GM23338 (cell line): ENCODE data around the gene AQP3. TPM values are rescaled to one million over a fixed set of nuclear protein-coding genes. Genes with fewer than 3 reads are reported as not detected.

Experiments
- ATAC-seq: fragments of 200-7000 bp; cut with Tn5 transposase; 3 replicates; pipeline ENCODE4 v1.9.1; 2020
- DNase-seq: peaks from one replicate; pipeline ENCODE4 v3.0.0-alpha.2; 2015; ENCODE audit warnings: low spot score
- H2AFZ ChIP-seq: fragments of 200-600 bp; sonication (generic); 2 replicates; pipeline ENCODE4 v1.8.0; 2016; ENCODE audit warnings: antibody characterized with exemption, mild to moderate bottlenecking, moderate library complexity
- H3F3A ChIP-seq: fragments of 200-600 bp; sonication (generic); replicated peaks from 2 replicates; pipeline ENCODE4 v1.8.0; 2017; ENCODE audit warnings: antibody characterized with exemption, mixed run types, low read depth
- H3K27ac ChIP-seq: fragments of 200-600 bp; sonication (generic); 2 replicates; pipeline ENCODE4 v1.6.1; 2016; ENCODE audit warnings: low read depth
- H3K27me3 ChIP-seq: fragments of 200-600 bp; sonication (generic); 2 replicates; pipeline ENCODE4 v1.8.0; 2016; ENCODE audit warnings: mild to moderate bottlenecking, mixed run types, moderate library complexity; ENCODE audit not compliant: insufficient read depth
- H3K36me3 ChIP-seq: fragments of 200-600 bp; sonication (generic); 2 replicates; pipeline ENCODE4 v1.8.0; 2016; ENCODE audit warnings: mild to moderate bottlenecking; ENCODE audit not compliant: insufficient read depth
- H3K4me1 ChIP-seq: fragments of 200-600 bp; sonication (generic); 2 replicates; pipeline ENCODE4 v1.8.0; 2016; ENCODE audit warnings: mild to moderate bottlenecking, moderate library complexity; ENCODE audit not compliant: insufficient read depth
- H3K4me2 ChIP-seq: fragments of 200-600 bp; sonication (generic); 2 replicates; pipeline ENCODE4 v1.7.1; 2017; ENCODE audit warnings: mixed run types
- H3K4me3 ChIP-seq: fragments of 200-600 bp; sonication (generic); 2 replicates; pipeline ENCODE4 v1.6.1; 2016; ENCODE audit warnings: mixed run types
- H3K79me2 ChIP-seq: fragments of 200-600 bp; sonication (generic); replicated peaks from 2 replicates; pipeline ENCODE4 v1.8.0; 2017; ENCODE audit warnings: mild to moderate bottlenecking; ENCODE audit not compliant: insufficient read depth
- H3K9me2 ChIP-seq: fragments of 200-600 bp; sonication (generic); 2 replicates; pipeline ENCODE4 v1.8.0; 2017; ENCODE audit not compliant: insufficient read depth
- H4K20me1 ChIP-seq: fragments of 200-600 bp; sonication (generic); replicated peaks from 2 replicates; pipeline ENCODE4 v1.8.0; 2017; ENCODE audit warnings: mild to moderate bottlenecking; ENCODE audit not compliant: insufficient read depth
- H3K27ac Mint-ChIP-seq: 2 replicates; pipeline ENCODE4 v1.8.0; 2020; ENCODE audit warnings: inconsistent platforms, mild to moderate bottlenecking, moderate library complexity, mixed read lengths
- H3K27me3 Mint-ChIP-seq: 3 replicates; pipeline ENCODE4 v1.8.0; 2022; ENCODE audit warnings: low read depth, mild to moderate bottlenecking, moderate library complexity, mixed read lengths, inconsistent platforms; ENCODE audit not compliant: insufficient read depth, poor library complexity
- H3K36me3 Mint-ChIP-seq: 3 replicates; pipeline ENCODE4 v1.8.0; 2021; ENCODE audit warnings: low read depth, mild to moderate bottlenecking, inconsistent platforms, moderate library complexity, mixed read lengths
- H3K4me1 Mint-ChIP-seq: 3 replicates; pipeline ENCODE4 v1.8.0; 2020; ENCODE audit warnings: mild to moderate bottlenecking, inconsistent platforms, mixed read lengths
- H3K4me3 Mint-ChIP-seq: 3 replicates; pipeline ENCODE4 v1.8.0; 2021; ENCODE audit warnings: moderate library complexity, mild to moderate bottlenecking, inconsistent platforms, mixed read lengths
- H3K9me3 Mint-ChIP-seq: 3 replicates; pipeline ENCODE4 v1.8.0; 2020; ENCODE audit warnings: moderate library complexity, mild to moderate bottlenecking, inconsistent platforms, mixed read lengths
- CREB1 ChIP-seq: fragments of 250-450 bp; sonication (Bioruptor Pico); IDR thresholded peaks from 2 replicates; pipeline ENCODE4 v1.5.0; 2020; ENCODE audit warnings: low read depth, mild to moderate bottlenecking, moderate library complexity
- EZH2phosphoT487 ChIP-seq: fragments of 200-600 bp; sonication (generic); IDR thresholded peaks from one replicate; pipeline ENCODE4 v1.8.1; 2018; ENCODE audit warnings: antibody characterized with exemption; ENCODE audit not compliant: unreplicated experiment
- JUNB ChIP-seq: IDR thresholded peaks from one replicate; pipeline ENCODE4 v1.6.1; 2016; ENCODE audit warnings: antibody characterized with exemption; ENCODE audit not compliant: unreplicated experiment
- NANOG ChIP-seq: IDR thresholded peaks from 2 replicates; pipeline ENCODE4 v1.6.1; 2016; ENCODE audit warnings: antibody characterized with exemption, borderline replicate concordance
- POLR2AphosphoS5 ChIP-seq: IDR thresholded peaks from 2 replicates; pipeline ENCODE4 v1.6.1; 2016; ENCODE audit warnings: antibody characterized with exemption, low read depth
- STAT1 ChIP-seq: IDR thresholded peaks from one replicate; pipeline ENCODE4 v1.6.1; 2016; ENCODE audit warnings: antibody characterized with exemption; ENCODE audit not compliant: unreplicated experiment
- ZNF114 ChIP-seq: fragments of 250-450 bp; sonication (Bioruptor Pico); IDR thresholded peaks from 2 replicates; pipeline ENCODE4 v1.5.0; 2020; ENCODE audit warnings: mild to moderate bottlenecking, moderate library complexity
- ZNF331 ChIP-seq: fragments of 250-450 bp; sonication (Bioruptor Pico); IDR thresholded peaks from 2 replicates; pipeline ENCODE4 v1.5.0; 2020; ENCODE audit warnings: low read depth, mild to moderate bottlenecking, moderate library complexity
- polyA plus RNA-seq: library from polyadenylated mRNA; unstranded; fragments of >200 nt; fragmentation: Nextera tagmentation; extraction: Ambion mirVana; gene quantifications from 2 replicates; pipeline ENCODE4 v1.2.1, GENCODE V29; 2016
- total RNA-seq: library from RNA; depleted of rRNA; stranded (reverse); fragments of >200 nt; shearing (Covaris generic); gene quantifications from 2 replicates; pipeline ENCODE4 v1.2.3, GENCODE V29; 2014
- TF ChIP-seq, protein P1 (sequence below): IDR thresholded peaks from 2 replicates; pipeline ENCODE4 v1.6.1; 2016; ENCODE audit warnings: antibody characterized with exemption
- TF ChIP-seq, protein P2 (sequence below), 2 experiments: fragments of 200-600 bp in 1 of 2; sonication (generic) in 1 of 2; conservative IDR thresholded peaks; 2 replicates each; pipeline versions ENCODE4 v1.5.1 to v1.6.1; 2016 to 2017; ENCODE audit warnings: antibody characterized with exemption in 2 of 2, low read depth in 2 of 2, mild to moderate bottlenecking in 2 of 2, moderate library complexity in 1 of 2
- TF ChIP-seq, protein P3 (sequence below): IDR thresholded peaks from one replicate; pipeline ENCODE4 v1.6.1; 2018; ENCODE audit warnings: antibody characterized with exemption; ENCODE audit not compliant: unreplicated experiment

Gene AQP3
- total and polyA plus RNA-seq, 2 experiments from 2014 or later, result 1.4 to 3.5 TPM

DNA sequence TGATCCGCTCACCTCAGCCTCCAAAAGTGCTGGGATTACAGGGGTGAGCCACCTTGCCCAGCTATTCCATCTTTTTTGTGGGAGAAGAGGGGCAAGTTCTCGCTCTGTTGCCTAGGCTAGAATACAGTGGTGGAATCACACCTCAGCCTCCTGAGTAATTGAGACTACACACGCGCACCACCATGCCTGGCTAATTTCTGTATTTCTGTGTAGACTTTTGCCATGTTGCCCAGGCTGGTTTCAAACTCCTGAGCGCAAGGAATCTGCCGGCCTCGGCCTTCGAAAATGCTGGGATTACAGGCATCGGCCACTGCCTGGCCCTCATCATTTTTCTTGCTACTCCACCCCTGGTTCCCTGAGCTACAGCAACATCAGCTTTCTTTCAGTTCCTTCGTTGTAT is 29.1 kb upstream of the AQP3 start:
- ATAC-seq (no peak), DNase-seq (no peak)
- no peaks in the 10 kb centered on the region for H3K27me3 ChIP-seq
- Mint-ChIP-seq H3K27me3 (peaks cover 5% of the 10 kb centered on the region), H3K27ac (no peak overlapping the region; the same call in 1 of the 2 replicates), H3K36me3 (peaks cover 14% of the 10 kb centered on the region), H3K9me3 (no peaks in the 10 kb centered on the region), H3K4me1 (peaks cover 4% of the 10 kb centered on the region; the same call in 1 of the 3 replicates), H3K4me3 (no peak overlapping the region)
- no peaks in the 10 kb centered on the region for H3K9me2 ChIP-seq
- H3K27ac ChIP-seq, result no peak overlapping the region
- TF ChIP-seq ZNF114 (CRISPR knock-in tag), result no peak
- TF ChIP-seq, protein P1, sequence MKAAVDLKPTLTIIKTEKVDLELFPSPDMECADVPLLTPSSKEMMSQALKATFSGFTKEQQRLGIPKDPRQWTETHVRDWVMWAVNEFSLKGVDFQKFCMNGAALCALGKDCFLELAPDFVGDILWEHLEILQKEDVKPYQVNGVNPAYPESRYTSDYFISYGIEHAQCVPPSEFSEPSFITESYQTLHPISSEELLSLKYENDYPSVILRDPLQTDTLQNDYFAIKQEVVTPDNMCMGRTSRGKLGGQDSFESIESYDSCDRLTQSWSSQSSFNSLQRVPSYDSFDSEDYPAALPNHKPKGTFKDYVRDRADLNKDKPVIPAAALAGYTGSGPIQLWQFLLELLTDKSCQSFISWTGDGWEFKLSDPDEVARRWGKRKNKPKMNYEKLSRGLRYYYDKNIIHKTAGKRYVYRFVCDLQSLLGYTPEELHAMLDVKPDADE, result no peak
- no peak for TF ChIP-seq NANOG
- TF ChIP-seq, protein P2, sequence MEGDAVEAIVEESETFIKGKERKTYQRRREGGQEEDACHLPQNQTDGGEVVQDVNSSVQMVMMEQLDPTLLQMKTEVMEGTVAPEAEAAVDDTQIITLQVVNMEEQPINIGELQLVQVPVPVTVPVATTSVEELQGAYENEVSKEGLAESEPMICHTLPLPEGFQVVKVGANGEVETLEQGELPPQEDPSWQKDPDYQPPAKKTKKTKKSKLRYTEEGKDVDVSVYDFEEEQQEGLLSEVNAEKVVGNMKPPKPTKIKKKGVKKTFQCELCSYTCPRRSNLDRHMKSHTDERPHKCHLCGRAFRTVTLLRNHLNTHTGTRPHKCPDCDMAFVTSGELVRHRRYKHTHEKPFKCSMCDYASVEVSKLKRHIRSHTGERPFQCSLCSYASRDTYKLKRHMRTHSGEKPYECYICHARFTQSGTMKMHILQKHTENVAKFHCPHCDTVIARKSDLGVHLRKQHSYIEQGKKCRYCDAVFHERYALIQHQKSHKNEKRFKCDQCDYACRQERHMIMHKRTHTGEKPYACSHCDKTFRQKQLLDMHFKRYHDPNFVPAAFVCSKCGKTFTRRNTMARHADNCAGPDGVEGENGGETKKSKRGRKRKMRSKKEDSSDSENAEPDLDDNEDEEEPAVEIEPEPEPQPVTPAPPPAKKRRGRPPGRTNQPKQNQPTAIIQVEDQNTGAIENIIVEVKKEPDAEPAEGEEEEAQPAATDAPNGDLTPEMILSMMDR (conservative IDR thresholded peaks at IDR 0.05; ENCODE audit: low read depth in 2 of 2), result no peak
- TF ChIP-seq STAT1, result no peak
- no peak for TF ChIP-seq POLR2AphosphoS5
- TF ChIP-seq, protein P3, sequence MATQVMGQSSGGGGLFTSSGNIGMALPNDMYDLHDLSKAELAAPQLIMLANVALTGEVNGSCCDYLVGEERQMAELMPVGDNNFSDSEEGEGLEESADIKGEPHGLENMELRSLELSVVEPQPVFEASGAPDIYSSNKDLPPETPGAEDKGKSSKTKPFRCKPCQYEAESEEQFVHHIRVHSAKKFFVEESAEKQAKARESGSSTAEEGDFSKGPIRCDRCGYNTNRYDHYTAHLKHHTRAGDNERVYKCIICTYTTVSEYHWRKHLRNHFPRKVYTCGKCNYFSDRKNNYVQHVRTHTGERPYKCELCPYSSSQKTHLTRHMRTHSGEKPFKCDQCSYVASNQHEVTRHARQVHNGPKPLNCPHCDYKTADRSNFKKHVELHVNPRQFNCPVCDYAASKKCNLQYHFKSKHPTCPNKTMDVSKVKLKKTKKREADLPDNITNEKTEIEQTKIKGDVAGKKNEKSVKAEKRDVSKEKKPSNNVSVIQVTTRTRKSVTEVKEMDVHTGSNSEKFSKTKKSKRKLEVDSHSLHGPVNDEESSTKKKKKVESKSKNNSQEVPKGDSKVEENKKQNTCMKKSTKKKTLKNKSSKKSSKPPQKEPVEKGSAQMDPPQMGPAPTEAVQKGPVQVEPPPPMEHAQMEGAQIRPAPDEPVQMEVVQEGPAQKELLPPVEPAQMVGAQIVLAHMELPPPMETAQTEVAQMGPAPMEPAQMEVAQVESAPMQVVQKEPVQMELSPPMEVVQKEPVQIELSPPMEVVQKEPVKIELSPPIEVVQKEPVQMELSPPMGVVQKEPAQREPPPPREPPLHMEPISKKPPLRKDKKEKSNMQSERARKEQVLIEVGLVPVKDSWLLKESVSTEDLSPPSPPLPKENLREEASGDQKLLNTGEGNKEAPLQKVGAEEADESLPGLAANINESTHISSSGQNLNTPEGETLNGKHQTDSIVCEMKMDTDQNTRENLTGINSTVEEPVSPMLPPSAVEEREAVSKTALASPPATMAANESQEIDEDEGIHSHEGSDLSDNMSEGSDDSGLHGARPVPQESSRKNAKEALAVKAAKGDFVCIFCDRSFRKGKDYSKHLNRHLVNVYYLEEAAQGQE, result no peak
- TF ChIP-seq CREB1 (CRISPR knock-in tag), result no peak
- no peak for TF ChIP-seq ZNF331 (CRISPR knock-in tag)
- no peak for TF ChIP-seq EZH2phosphoT487
- TF ChIP-seq JUNB, result no peak
- no peak overlapping the region for H3K4me3 ChIP-seq
- 0 out of 2 replicates have a peak, but pooled peaks cover 3% of the 10 kb centered on the region for H3F3A ChIP-seq
- peaks cover 21% of the 10 kb centered on the region for H3K79me2 ChIP-seq
- no peaks in the 10 kb centered on the region for H4K20me1 ChIP-seq
- H3K36me3 ChIP-seq, result 0 out of 2 replicates have a peak, but pooled peaks cover 4% of the 10 kb centered on the region
- peaks cover 4% of the 10 kb centered on the region; the same call in 1 of the 2 replicates for H3K4me1 ChIP-seq
- H3K4me2 ChIP-seq, result no peak overlapping the region
- H2AFZ ChIP-seq, result no peak overlapping the region
